ENCODE results near the gene CPEB3. TPM values are rescaled to one million over a fixed set of nuclear protein-coding genes. Genes with fewer than 3 reads are reported as not detected.

Gene CPEB3
- total RNA-seq, 4 donors from 2014 or later: 9.9 to 15.2 (median 11.4) TPM

GRCh38 chr10:92001581-92001980 lies 289.3 kb downstream of the CPEB3 start:
- Histone ChIP-seq H3K9me3 (no peaks in the 10 kb centered on the region), H3K36me3 (peaks cover 0 to 29% (median 0%) of the 10 kb centered on the region in 3 donors)

More at GRCh38 chr10:92001581-92001980, 289.3 kb downstream of the CPEB3 start:
- Histone ChIP-seq H3K27me3 (no peaks in the 10 kb centered on the region), H3K4me1 (no peaks in the 10 kb centered on the region), H3K4me3 (no peak overlapping the region), H3K27ac (no peak overlapping the region)
- TF ChIP-seq POLR2A (IDR thresholded peaks at IDR 0.05) (no peak), CTCF (IDR thresholded peaks at IDR 0.05) (no peak)
- DNase-seq: no peak

Small RNAs within 50 kb of the gene (small RNA-seq; reads per million reads assigned to genes)
- gene RF00019 (0 reads per million in 2 donors), gene RF00402 (0 reads per million in 2 donors), gene RF00622 (0 reads per million in 2 donors), gene RNY3P12 (0 reads per million in 2 donors)

Other genes starting within 250 kb of the CPEB3 start
- gene MARCHF5, start 89 bp upstream of the CPEB3 start, total RNA-seq: 10 to 100 TPM in 3 of 4 donors, 1 to 10 TPM in 1; 9.1 to 22.1 (median 18.6) TPM